Endothelial cell of umbilical vein (primary cell): ENCODE results near the gene TIGD4. TPM values are rescaled to one million over a fixed set of nuclear protein-coding genes. Genes with fewer than 3 reads are reported as not detected.

ENCODE experiments used
- BruUV-seq: library from RNA; stranded (reverse); fragments of 400-500 nt; replicated peaks from 2 replicates; lab custom pipeline; 2021; lab: Mats Ljungman, UMichigan
- CTCF ChIA-PET: fragments of 300-600, 350-600 bp; sonication (Branson Sonifier 250); formaldehyde crosslinking; loops from one replicate; lab custom pipeline; 2021; ENCODE audit warnings: antibody characterized with exemption, inconsistent platforms; lab: Charles Lee
- POLR2A ChIA-PET: fragments of 300-600, 350-600 bp; sonication (Branson Sonifier 250); formaldehyde crosslinking; loops from one replicate; lab custom pipeline; 2021; ENCODE audit warnings: antibody characterized with exemption, inconsistent platforms; lab: Charles Lee
- DNase-seq: peaks from one replicate; pipeline ENCODE4 v3.0.0-alpha.2; 2011; ENCODE audit warnings: low read depth, low spot score
- FAIRE-seq: peaks from 2 replicates; lab custom pipeline; 2011; peaks lifted over from hg19 to GRCh38; lab: Jason Lieb, UNC
- H2AFZ ChIP-seq: 2 replicates; pipeline ENCODE4 v1.6.0; 2012; ENCODE audit warnings: low read depth, low read length, control low read depth, inconsistent platforms
- H3K27ac ChIP-seq: 2 replicates; pipeline ENCODE4 v1.5.1; 2011; ENCODE audit warnings: low read depth, mild to moderate bottlenecking, control low read depth, low read length, moderate library complexity; ENCODE audit not compliant: insufficient read depth
- H3K27me3 ChIP-seq, 2 experiments: 2 replicates each; pipeline versions ENCODE4 v1.6.0 to v1.6.1; 2011; ENCODE audit warnings: low read length in 2 of 2, mixed read lengths in 1 of 2; ENCODE audit not compliant: control insufficient read depth in 2 of 2, insufficient read depth in 2 of 2
- H3K36me3 ChIP-seq, 2 experiments: 2 replicates in 1 of 2; 3 replicates in 1 of 2; pipeline ENCODE4 v1.5.1; 2011; ENCODE audit warnings: low read length in 2 of 2, mild to moderate bottlenecking in 1 of 2, moderate library complexity in 1 of 2; ENCODE audit not compliant: control insufficient read depth in 2 of 2, insufficient read depth in 2 of 2; ENCODE audit errors: extremely low read depth in 1 of 2
- H3K4me1 ChIP-seq: 3 replicates; pipeline ENCODE4 v1.5.1; 2011; ENCODE audit warnings: mild to moderate bottlenecking, low read length; ENCODE audit not compliant: control insufficient read depth, insufficient read depth; ENCODE audit errors: extremely low read depth
- H3K4me2 ChIP-seq: 2 replicates; pipeline ENCODE4 v1.6.1; 2011; ENCODE audit warnings: low read length, control low read depth, mixed read lengths; ENCODE audit not compliant: insufficient read depth
- H3K4me3 ChIP-seq, 3 experiments: fragments of 200-600 bp in 1 of 3; sonication (generic), shearing (Covaris generic) in 1 of 3; replicated peaks in 1 of 3; 2 replicates each; pipeline ENCODE4 v1.5.1; 2011 to 2016; ENCODE audit warnings: control low read depth in 3 of 3, low read length in 3 of 3, mild to moderate bottlenecking in 2 of 3, inconsistent platforms in 1 of 3, low read depth in 1 of 3, moderate library complexity in 1 of 3; ENCODE audit not compliant: insufficient read depth in 1 of 3
- H3K79me2 ChIP-seq: 2 replicates; pipeline ENCODE4 v1.6.0; 2012; ENCODE audit warnings: low read length, inconsistent platforms; ENCODE audit not compliant: control insufficient read depth, insufficient read depth
- H3K9ac ChIP-seq: replicated peaks from 2 replicates; pipeline ENCODE3; 2011; ENCODE audit warnings: low read length, control low read depth; ENCODE audit not compliant: insufficient read depth; ENCODE audit errors: extremely low read depth
- H3K9me1 ChIP-seq: replicated peaks from 3 replicates; pipeline ENCODE4 v1.6.0; 2011; ENCODE audit warnings: mild to moderate bottlenecking, low read length; ENCODE audit not compliant: control insufficient read depth, insufficient read depth; ENCODE audit errors: extremely low read depth
- H3K9me3 ChIP-seq: replicated peaks from 2 replicates; pipeline ENCODE4 v1.5.1; 2012; ENCODE audit warnings: low read length, inconsistent platforms; ENCODE audit not compliant: control insufficient read depth, insufficient read depth
- H4K20me1 ChIP-seq: replicated peaks from 2 replicates; pipeline ENCODE3; 2011; ENCODE audit warnings: mild to moderate bottlenecking, low read length; ENCODE audit not compliant: control insufficient read depth, insufficient read depth; ENCODE audit errors: extremely low read depth
- EZH2 ChIP-seq: IDR thresholded peaks from 2 replicates; pipeline ENCODE4 v1.6.1; 2012; ENCODE audit warnings: borderline replicate concordance, low read depth, mild to moderate bottlenecking, moderate library complexity, low read length, inconsistent platforms; ENCODE audit not compliant: severe bottlenecking
- FOS ChIP-seq: IDR thresholded peaks from 2 replicates; pipeline ENCODE4 v1.6.1; 2011; ENCODE audit warnings: mild to moderate bottlenecking, low read length, moderate library complexity, borderline replicate concordance; ENCODE audit not compliant: insufficient read depth
- GATA2 ChIP-seq: IDR thresholded peaks from 2 replicates; pipeline ENCODE4 v1.7.0; 2011; ENCODE audit warnings: low read depth, mild to moderate bottlenecking, moderate library complexity, mixed read lengths, low read length; ENCODE audit not compliant: insufficient read length, insufficient read depth
- JUN ChIP-seq: IDR thresholded peaks from 2 replicates; pipeline ENCODE4 v1.6.1; 2011; ENCODE audit warnings: borderline replicate concordance, low read depth; ENCODE audit not compliant: insufficient read length, insufficient read depth
- MYC ChIP-seq: IDR thresholded peaks from one replicate; pipeline ENCODE4 v1.6.1; 2011; ENCODE audit warnings: mild to moderate bottlenecking, low read depth, low read length
- POLR2A ChIP-seq: IDR thresholded peaks from 2 replicates; pipeline ENCODE4 v1.6.1; 2012; ENCODE audit warnings: low read depth, mild to moderate bottlenecking, control low read depth, low read length
- POLR2AphosphoS5 ChIP-seq: IDR thresholded peaks from 2 replicates; pipeline ENCODE4 v1.6.1; 2012; ENCODE audit warnings: low read depth, mild to moderate bottlenecking, control low read depth, low read length, moderate library complexity; ENCODE audit not compliant: insufficient read depth
- dilution Hi-C: fragments of 300-500 bp; cut with MboI; formaldehyde crosslinking; loops from one replicate; pipeline ENCODE4 v1.15.0; 2019; ENCODE audit warnings: low sequenced_read_pairs; ENCODE audit not compliant: extremely low pct_ligation_motif_present
- intact Hi-C: fragments of 100-400 bp; cut with micrococcal nuclease; formaldehyde crosslinking; loops from one replicate; pipeline ENCODE4 v1.10.0; 2022
- polyA plus RNA-seq, 4 experiments: library from polyadenylated mRNA; depleted of rRNA in 3 of 4; stranded (reverse) in 3 of 4; unstranded in 1 of 4; fragments of >200 nt; gene quantifications; 2 replicates each; pipeline versions ENCODE4 v1.2.1 to v1.2.3, GENCODE V29; 2011 to 2012; ENCODE audit warnings: missing spikeins in 1 of 4
- total RNA-seq: library from RNA; stranded (reverse); gene quantifications from 2 replicates; pipeline ENCODE4 v1.2.3, GENCODE V29; 2021
- TF ChIP-seq, protein P1 (sequence below): IDR thresholded peaks from 2 replicates; pipeline ENCODE4 v1.6.1; 2011; ENCODE audit not compliant: insufficient read depth, insufficient read length
- TF ChIP-seq, protein P2 (sequence below), 2 donors: IDR thresholded peaks; 1 replicate in 1 of 2; 2 replicates in 1 of 2; pipeline ENCODE4 v1.5.1; 2011; ENCODE audit warnings: low read length in 2 of 2, mild to moderate bottlenecking in 2 of 2, moderate library complexity in 2 of 2, control low read depth in 1 of 2, inconsistent platforms in 1 of 2, low read depth in 1 of 2; ENCODE audit not compliant: insufficient read depth in 1 of 2; ENCODE audit errors: extremely low read depth in 1 of 2

TIGD4 gene
- total and polyA plus RNA-seq, 2 donors (not counting 3 experiments of a cell fraction or from before 2014, with no cell fraction given) = 0.03 to 0.18 TPM

DNA sequence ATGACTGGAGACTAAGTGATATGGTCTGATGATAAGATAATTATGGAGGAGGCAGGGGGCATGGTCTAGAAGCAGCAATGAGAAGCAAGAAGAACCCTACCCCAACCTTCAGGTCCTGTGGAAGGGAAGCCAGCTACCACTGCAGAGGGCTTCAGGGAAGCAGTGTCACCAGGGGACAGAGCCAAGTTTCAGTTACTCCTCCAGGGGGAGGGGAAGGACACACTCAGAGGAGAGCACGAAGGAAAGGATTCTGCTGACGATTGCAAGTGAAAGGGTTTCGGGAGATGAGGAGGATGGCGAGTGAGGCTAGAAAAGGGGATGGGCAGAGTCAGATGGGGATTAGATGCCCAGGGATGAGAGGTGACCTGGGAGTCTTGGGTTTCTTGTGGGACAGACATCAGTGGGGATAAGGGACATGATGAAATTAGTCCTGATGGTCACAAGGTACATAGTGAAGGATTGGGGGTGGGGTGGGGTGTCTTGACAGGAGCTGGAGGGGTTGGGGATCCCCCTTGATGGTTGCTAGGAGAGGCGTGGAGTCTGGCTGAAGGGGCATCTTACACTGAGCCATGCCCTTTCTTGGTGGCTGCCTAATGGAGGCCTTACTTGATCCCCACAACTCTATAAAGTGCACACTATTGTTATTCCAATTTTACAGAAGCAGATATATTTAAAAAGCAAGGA, 45.4 kb downstream of the TIGD4 start:
- ChIA-PET CTCF (interaction anchor here (1.1 to 5.3 kb wide), 6 partner anchors 14 to 394 kb away, joined by 3 to 52 read pairs (median 5); no protein-coding TSS in a partner anchor), POLR2A (no interaction called here)
- no peaks in the 10 kb centered on the region for H3K9me3 ChIP-seq
- H2AFZ ChIP-seq = no peak overlapping the region
- H3K27me3 ChIP-seq = peaks cover 5 to 7% of the 10 kb centered on the region in 2 experiments
- dilution Hi-C loops (no loop called here), intact Hi-C loops (loop anchor here (2.0 kb wide), 1 partner anchor 93 kb away; no protein-coding TSS in a partner anchor)
- H3K36me3 ChIP-seq = no peaks in the 10 kb centered on the region
- H3K4me1 ChIP-seq = no peaks in the 10 kb centered on the region
- H3K9ac ChIP-seq = no peak overlapping the region
- H3K4me3 ChIP-seq = no peak overlapping the region
- H4K20me1 ChIP-seq = no peaks in the 10 kb centered on the region
- no peaks in the 10 kb centered on the region for H3K79me2 ChIP-seq
- H3K4me2 ChIP-seq = no peak overlapping the region
- no TSS peak for BruUV-seq
- H3K9me1 ChIP-seq = no peaks in the 10 kb centered on the region
- no peak overlapping the region for H3K27ac ChIP-seq
- no peak for TF ChIP-seq GATA2
- TF ChIP-seq EZH2 = no peak
- no peak for TF ChIP-seq JUN
- no peak for TF ChIP-seq MYC
- TF ChIP-seq POLR2A = no peak
- TF ChIP-seq, protein P1, sequence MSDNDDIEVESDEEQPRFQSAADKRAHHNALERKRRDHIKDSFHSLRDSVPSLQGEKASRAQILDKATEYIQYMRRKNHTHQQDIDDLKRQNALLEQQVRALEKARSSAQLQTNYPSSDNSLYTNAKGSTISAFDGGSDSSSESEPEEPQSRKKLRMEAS = no peak
- TF ChIP-seq FOS = no peak
- TF ChIP-seq, protein P2, sequence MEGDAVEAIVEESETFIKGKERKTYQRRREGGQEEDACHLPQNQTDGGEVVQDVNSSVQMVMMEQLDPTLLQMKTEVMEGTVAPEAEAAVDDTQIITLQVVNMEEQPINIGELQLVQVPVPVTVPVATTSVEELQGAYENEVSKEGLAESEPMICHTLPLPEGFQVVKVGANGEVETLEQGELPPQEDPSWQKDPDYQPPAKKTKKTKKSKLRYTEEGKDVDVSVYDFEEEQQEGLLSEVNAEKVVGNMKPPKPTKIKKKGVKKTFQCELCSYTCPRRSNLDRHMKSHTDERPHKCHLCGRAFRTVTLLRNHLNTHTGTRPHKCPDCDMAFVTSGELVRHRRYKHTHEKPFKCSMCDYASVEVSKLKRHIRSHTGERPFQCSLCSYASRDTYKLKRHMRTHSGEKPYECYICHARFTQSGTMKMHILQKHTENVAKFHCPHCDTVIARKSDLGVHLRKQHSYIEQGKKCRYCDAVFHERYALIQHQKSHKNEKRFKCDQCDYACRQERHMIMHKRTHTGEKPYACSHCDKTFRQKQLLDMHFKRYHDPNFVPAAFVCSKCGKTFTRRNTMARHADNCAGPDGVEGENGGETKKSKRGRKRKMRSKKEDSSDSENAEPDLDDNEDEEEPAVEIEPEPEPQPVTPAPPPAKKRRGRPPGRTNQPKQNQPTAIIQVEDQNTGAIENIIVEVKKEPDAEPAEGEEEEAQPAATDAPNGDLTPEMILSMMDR (IDR thresholded peaks at IDR 0.05; ENCODE audit: extremely low read depth in 1 of 2, insufficient read depth in 1 of 2, low read depth in 1 of 2, low read length in 2 of 2) = no peak
- TF ChIP-seq POLR2AphosphoS5 = no peak
- DNase-seq (no peak), FAIRE-seq (no peak)
